Suppressor macrophage (primary cell): ENCODE data around the gene AGO4.
"Not testable (repeated sequence)": the region's sequence is repeated elsewhere in the genome, so short reads cannot be mapped to it uniquely, and the experiment has no call there.

ENCODE experiments used
- DNase-seq, 4 experiments: peaks; one replicate each; pipeline ENCODE4 v3.0.0-alpha.2; 2020 to 2022

AGO4 gene

GRCh38 chr1:35810096-35810881 is 2.5 kb downstream of the AGO4 start:
- DNase-seq = peak in 1 of 4 experiments; percentile 51

- not testable (repeated sequence) for DNase-seq
Measured at GRCh38 chr1:35812754-35813153, 4.9 kb downstream of the AGO4 start.

DNA sequence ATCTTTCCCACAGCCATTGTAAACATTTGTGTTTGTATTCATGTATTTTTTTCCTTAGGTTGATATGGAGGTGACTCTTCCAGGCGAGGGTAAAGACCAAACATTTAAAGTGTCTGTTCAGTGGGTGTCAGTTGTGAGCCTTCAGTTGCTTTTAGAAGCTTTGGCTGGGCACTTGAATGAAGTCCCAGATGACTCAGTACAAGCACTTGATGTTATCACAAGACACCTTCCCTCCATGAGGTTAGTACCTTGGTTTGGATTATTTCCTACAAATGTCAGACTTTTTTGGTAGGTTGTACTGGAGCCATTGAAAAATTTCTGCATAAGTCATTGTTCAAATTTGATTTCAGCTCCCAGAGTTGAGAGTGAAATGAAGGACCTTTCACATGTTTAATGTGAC is 17.4 kb downstream of the AGO4 start:
- no peak for DNase-seq

DNA sequence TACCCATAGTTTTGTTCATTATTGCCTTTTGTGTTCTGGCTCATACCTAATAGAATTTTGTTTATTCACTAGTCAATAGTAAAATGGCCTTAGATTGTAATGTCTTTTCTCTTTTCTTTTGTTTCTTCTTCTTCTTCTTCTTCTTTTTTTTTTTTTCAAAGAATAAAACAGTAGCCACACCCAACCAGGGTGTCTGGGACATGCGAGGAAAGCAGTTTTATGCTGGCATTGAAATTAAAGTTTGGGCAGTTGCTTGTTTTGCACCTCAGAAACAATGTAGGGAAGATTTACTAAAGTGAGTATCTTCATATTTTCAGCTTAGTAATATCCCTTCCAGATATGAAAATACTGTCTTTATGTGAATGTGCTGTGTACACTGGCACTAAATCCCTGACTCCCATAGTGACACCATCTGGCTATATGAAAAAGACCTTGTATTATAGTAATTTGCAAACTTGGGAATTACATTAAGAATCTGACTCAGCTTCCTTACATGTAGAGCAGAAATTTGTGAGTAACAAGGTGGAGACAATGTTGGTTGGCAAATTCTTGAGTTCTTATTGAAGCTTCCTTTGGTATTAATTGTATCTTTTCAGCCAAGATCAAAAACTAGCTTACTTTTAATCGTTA is 24.6 kb downstream of the AGO4 start:
- no peak for DNase-seq

DNA sequence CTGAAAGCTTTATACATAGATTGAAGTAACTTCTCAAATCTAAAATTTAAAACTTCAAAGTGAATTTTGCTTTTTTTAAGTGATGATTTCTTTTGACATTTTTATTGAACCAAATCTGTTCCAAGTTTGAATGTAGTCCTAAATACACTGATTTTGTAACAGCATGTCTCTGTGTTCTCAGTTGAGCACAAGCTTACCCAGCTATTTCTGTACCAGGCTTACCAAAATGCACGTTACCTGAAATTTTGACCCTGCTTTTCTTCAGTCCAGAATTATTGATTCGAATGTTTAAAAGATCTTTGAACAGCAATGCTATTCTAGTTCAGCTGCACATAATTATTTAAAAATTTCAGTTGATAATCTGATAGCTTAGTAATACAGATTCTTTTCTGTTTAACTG is 25.6 kb downstream of the AGO4 start:
- DNase-seq = no peak

- no peak for DNase-seq
Measured at GRCh38 chr1:35834218-35834617, 26.4 kb downstream of the AGO4 start.

- DNase-seq = peak in 1 of 4 experiments; percentile 7
Measured at GRCh38 chr1:35835398-35835797, 27.6 kb downstream of the AGO4 start.

- no peak for DNase-seq
Measured at GRCh38 chr1:35836734-35837133, 28.9 kb downstream of the AGO4 start.

- peak in 2 of 4 experiments; percentile 69 to 70 for DNase-seq
Measured at GRCh38 chr1:35838693-35839245, 31.0 kb downstream of the AGO4 start.

DNA sequence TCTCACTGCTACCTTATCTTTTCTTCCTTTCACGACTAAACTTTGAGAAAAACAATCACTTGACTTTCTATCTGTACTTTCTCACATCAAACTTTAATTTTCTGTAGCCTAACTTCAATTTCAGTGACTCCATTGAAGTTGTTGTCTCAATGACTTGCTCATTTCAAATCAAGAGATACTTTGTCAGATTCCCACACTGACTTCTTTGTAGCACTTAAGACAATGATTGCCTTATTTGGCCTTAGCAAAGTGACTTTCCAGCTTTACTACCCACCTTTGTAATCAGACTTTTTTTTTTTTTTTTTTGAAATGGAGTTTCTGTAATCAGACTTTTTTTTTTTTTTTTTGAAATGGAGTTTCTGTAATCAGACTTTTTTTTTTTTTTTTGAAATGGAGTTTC is 37.0 kb downstream of the AGO4 start:
- no peak for DNase-seq

DNA sequence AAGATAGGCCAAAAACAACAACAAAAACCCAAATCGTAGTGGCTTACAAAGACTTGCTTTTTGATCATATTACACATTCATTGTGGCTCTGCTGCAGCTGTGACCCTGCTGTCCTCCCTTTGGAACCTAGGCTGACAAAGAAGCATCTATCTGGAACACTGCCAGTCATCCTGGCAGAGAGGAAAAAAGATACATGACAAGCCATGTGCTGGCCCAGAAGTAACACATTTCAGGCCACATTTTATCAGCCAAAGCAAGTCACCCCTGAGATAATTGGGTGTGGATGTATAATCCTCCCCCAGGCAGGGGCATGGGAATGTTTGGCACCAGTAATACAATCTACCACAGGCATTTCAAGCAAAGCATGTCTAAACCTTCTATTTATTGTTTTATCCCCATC is 38.0 kb downstream of the AGO4 start:
- no peak for DNase-seq

GRCh38 chr1:35847935-35848565 is 40.2 kb downstream of the AGO4 start:
- DNase-seq = peak; percentile 39 to 78 (median 56)

DNA sequence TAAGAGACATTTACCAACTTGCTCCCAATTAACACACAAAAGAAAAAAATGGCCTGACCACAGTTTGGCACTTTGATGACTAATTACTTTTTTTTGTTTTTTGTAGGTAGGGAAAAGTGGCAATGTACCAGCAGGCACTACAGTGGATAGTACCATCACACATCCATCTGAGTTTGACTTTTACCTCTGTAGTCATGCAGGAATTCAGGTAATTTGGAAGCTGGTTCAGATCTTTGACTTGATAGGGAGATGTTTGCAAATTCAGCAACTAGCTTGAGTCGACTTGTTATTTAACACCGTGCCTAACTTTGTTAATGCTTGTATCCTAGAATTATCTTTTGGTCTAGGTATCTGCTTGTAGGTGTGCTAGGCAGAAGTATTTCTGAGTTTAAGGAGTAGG is 42.2 kb downstream of the AGO4 start:
- no peak for DNase-seq

GRCh38 chr1:35850716-35851115 is 42.9 kb downstream of the AGO4 start:
- DNase-seq = no peak

DNA sequence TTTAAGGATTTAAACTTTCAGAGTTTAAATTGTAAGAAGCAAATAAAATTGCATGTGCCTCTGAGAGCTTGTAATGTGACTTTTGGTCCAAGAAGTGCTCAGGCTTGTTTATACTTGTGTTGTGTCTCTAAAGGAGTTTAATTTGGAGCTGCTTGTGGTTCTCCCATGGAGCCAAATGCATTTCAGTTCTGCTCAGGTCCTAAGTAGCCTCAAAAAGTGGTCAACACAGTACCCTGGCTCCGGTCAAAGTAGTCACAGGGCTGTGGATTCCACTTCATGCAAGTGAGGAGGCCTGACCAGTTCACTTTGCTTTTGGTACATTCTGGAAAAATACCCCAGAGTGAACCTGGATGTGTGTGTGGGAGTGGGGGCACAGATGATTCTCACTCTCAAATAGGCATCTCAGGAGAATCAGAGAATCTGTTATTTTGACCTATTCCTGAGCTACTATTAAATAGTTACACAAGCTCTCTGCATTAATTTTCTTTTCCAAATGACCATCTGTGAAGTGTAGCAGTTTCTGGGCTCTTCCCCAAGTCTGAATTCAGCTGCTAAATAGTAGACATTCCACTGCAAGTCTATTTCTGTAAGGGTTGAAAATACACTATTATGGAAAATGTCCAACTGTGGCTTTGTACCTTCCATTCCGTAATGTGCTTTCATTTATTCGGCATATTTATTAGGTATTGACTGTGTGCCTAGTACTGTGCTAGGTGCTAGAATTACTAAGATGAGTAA is 43.5 kb downstream of the AGO4 start:
- DNase-seq = no peak

GRCh38 chr1:35852241-35852640 is 44.4 kb downstream of the AGO4 start:
- DNase-seq = no peak

- no peak for DNase-seq
Measured at GRCh38 chr1:35854989-35855700, 47.3 kb downstream of the AGO4 start.

DNA sequence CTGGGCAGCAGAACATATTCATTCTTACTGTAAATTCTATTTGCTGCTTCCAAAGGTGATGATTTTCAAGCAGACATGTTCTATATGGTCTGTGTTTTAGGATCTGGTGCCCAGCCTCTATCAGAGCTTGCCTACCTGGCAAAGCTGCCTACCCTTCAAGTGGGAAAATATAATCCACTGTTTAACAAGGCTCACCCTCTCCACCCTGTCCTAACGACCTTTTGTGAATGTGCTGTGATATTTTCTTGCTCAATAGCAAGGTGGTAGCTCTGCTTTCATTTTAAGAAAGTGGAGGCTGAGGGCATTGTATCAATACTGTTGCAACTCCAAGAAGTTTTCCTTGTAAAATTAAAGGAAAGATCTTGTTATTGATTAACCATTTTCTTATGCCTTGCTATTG is 49.1 kb downstream of the AGO4 start:
- no peak for DNase-seq

GRCh38 chr1:35857830-35858229 is 50.0 kb downstream of the AGO4 start:
- peak; percentile 47 to 76 (median 70) for DNase-seq

DNA sequence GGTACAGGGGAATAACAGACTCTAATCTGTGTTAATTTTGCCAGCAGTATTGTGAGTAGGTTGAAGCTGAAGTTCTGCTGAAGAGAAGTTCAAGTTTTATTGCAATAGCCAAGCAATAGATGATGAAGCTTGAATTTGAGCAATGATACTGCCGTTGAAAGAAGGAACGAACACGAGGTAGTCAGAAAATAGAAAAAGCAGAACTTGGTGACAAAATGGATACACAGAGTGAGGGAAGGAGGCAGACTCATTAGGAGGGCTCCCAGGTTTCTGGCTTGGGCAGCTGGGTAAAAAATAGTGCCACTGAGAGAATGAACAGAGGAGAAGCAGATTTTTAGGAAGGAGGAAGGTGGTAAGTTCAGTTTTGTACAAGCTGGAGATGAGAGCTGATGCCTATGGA is 52.9 kb downstream of the AGO4 start:
- DNase-seq = peak; percentile 56 to 85 (median 71)

DNA sequence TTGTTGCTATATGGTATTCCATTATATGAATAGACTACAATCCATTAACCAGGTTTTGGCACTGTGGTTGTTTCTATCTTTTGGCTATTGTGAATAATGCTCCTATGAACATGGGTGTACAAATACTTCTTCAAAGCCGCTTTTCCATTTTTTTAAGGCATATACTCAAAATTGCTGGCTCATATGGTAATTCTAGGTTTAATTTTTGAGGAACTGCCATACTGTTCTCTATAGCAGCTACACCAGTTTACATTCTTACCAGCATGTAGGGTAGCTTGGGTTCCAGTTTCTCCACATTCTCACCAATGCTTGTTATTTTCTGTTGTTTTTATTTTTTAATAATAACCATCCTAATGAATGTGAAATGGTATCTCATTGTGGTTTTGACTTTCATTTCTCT is 55.3 kb downstream of the AGO4 start:
- peak in 2 of 4 experiments; percentile 53 to 64 for DNase-seq
